Omental fat pad (tissue), 4 donors: ENCODE measurements around the gene PWWP2A. TPM values are rescaled to one million over a fixed set of nuclear protein-coding genes. Genes with fewer than 3 reads are reported as not detected.

Experiments
- ATAC-seq: fragments of 150-250 bp; one replicate; pipeline ENCODE4 v1.9.1; 2016; ENCODE audit warnings: mild to moderate bottlenecking, moderate library complexity; ENCODE audit not compliant: low FRiP score
- DNase-seq: peaks from one replicate; pipeline ENCODE4 v3.0.0-alpha.2; 2019; ENCODE audit warnings: low spot score
- CTCF ChIP-seq, 3 donors: fragments of 450-650 bp; IDR thresholded peaks; one replicate each; pipeline ENCODE4 v1.5.1; 2016 to 2017; ENCODE audit warnings: antibody characterized with exemption in 3 of 3, mild to moderate bottlenecking in 3 of 3, moderate library complexity in 2 of 3
- total RNA-seq, 4 donors: library from RNA; depleted of rRNA; stranded (reverse); fragments of >200 nt; gene quantifications; one replicate each; pipeline ENCODE4 v1.1.0, GENCODE V29; 2016

PWWP2A gene
- total RNA-seq, 4 donors from 2014 or later, result 18.3 to 47.4 (median 24.4) TPM

GRCh38 chr5:160097991-160098390 is 21.3 kb downstream of the PWWP2A start:
- no peak for DNase-seq
- no peak for ATAC-seq
- TF ChIP-seq CTCF (IDR thresholded peaks at IDR 0.05), result no peak

GRCh38 chr5:160096178-160096577 is 23.1 kb downstream of the PWWP2A start:
- TF ChIP-seq CTCF (IDR thresholded peaks at IDR 0.05), result no peak
- no peak for ATAC-seq
- no peak for DNase-seq

GRCh38 chr5:160092960-160093707 is 26.1 kb downstream of the PWWP2A start:
- DNase-seq, result no peak
- no peak for ATAC-seq
- no peak for TF ChIP-seq CTCF (IDR thresholded peaks at IDR 0.05)

- no peak for TF ChIP-seq CTCF (IDR thresholded peaks at IDR 0.05)
- no peak for ATAC-seq
- no peak for DNase-seq
Measured at GRCh38 chr5:160092514-160092913, 26.7 kb downstream of the PWWP2A start.

GRCh38 chr5:160090059-160090458 is 29.2 kb downstream of the PWWP2A start:
- DNase-seq, result no peak
- no peak for ATAC-seq
- no peak for TF ChIP-seq CTCF (IDR thresholded peaks at IDR 0.05)

GRCh38 chr5:160089531-160089930 is 29.7 kb downstream of the PWWP2A start:
- TF ChIP-seq CTCF (IDR thresholded peaks at IDR 0.05), result no peak
- DNase-seq (no peak), ATAC-seq (no peak)

- no peak for TF ChIP-seq CTCF (IDR thresholded peaks at IDR 0.05)
- no peak for DNase-seq
- ATAC-seq, result no peak
Measured at GRCh38 chr5:160088805-160089204, 30.4 kb downstream of the PWWP2A start.
